Gastrocnemius medialis (tissue), 4 donors: ENCODE results near the gene GPR82. TPM values are rescaled to one million over a fixed set of nuclear protein-coding genes. Genes with fewer than 3 reads are reported as not detected.

Experiments
- ATAC-seq, 2 donors: fragments of 150-250 bp; one replicate each; pipeline ENCODE4 v1.9.1; 2016
- DNase-seq, 2 donors: peaks; one replicate each; pipeline ENCODE4 v3.0.0-alpha.2; 2019
- H3K27ac ChIP-seq, 4 donors: fragments of 200-600 bp; sonication (generic); 1 replicate in 1 of 4; 2 replicates in 3 of 4; pipeline ENCODE4 v1.5.1; 2016 to 2018; ENCODE audit warnings: mild to moderate bottlenecking in 2 of 4, moderate library complexity in 1 of 4
- H3K27me3 ChIP-seq, 3 donors: fragments of 200-600 bp; sonication (generic) in 2 of 3; 1 replicate in 1 of 3; 2 replicates in 2 of 3; pipeline versions ENCODE4 v1.5.1 to v1.6.0; 2016 to 2019; ENCODE audit warnings: mild to moderate bottlenecking in 1 of 3, moderate library complexity in 1 of 3
- H3K36me3 ChIP-seq, 2 donors: fragments of 200-600 bp; sonication (generic) in 1 of 2; one replicate each; pipeline ENCODE4 v1.5.1; 2017 to 2018
- H3K4me1 ChIP-seq, 2 donors: fragments of 200-600 bp; sonication (generic) in 1 of 2; one replicate each; pipeline ENCODE4 v1.5.1; 2016 to 2017; ENCODE audit warnings: mild to moderate bottlenecking in 2 of 2
- H3K4me3 ChIP-seq, 4 donors: fragments of 200-600 bp; sonication (generic) in 3 of 4; 1 replicate in 1 of 4; 2 replicates in 3 of 4; pipeline ENCODE4 v1.5.1; 2016 to 2019; ENCODE audit warnings: mild to moderate bottlenecking in 2 of 4
- H3K9me3 ChIP-seq, 3 donors: fragments of 200-600 bp; sonication (generic) in 2 of 3; 1 replicate in 1 of 3; 2 replicates in 2 of 3; pipeline ENCODE4 v1.5.1; 2016 to 2019
- POLR2A ChIP-seq, 2 donors: fragments of 450-650 bp; IDR thresholded peaks; one replicate each; pipeline ENCODE4 v1.6.1; 2017; ENCODE audit warnings: antibody characterized with exemption in 2 of 2, mild to moderate bottlenecking in 2 of 2, moderate library complexity in 2 of 2
- in situ Hi-C, 4 donors: fragments of 200-750 bp; cut with MboI; loops; one replicate each; pipeline versions ENCODE4 v1.15.0 to v1.8.0; 2017; ENCODE audit warnings: low sequenced_read_pairs in 4 of 4
- intact Hi-C: fragments of 100-400 bp; cut with DNase I; formaldehyde crosslinking; loops from one replicate; pipeline ENCODE4 v1.15.1; 2023; ENCODE audit warnings: low total_unique reads
- total RNA-seq, 4 donors: library from RNA; depleted of rRNA; stranded (reverse); fragments of >200 nt; gene quantifications; one replicate each; pipeline versions ENCODE4 v1.1.0 to v1.2.3, GENCODE V29; 2016
- TF ChIP-seq, protein P1 (sequence below), 5 experiments: fragments of 450-650 bp in 3 of 5; fragments of 200-600 bp in 2 of 5; sonication (generic) in 2 of 5; IDR thresholded peaks in 4 of 5; conservative IDR thresholded peaks in 1 of 5; 1 replicate in 4 of 5; 2 replicates in 1 of 5; pipeline ENCODE4 v1.5.1; 2016 to 2019; ENCODE audit warnings: antibody characterized with exemption in 5 of 5, mild to moderate bottlenecking in 3 of 5, moderate library complexity in 3 of 5

GPR82 gene
- total RNA-seq, 4 donors from 2014 or later: not detected

DNA sequence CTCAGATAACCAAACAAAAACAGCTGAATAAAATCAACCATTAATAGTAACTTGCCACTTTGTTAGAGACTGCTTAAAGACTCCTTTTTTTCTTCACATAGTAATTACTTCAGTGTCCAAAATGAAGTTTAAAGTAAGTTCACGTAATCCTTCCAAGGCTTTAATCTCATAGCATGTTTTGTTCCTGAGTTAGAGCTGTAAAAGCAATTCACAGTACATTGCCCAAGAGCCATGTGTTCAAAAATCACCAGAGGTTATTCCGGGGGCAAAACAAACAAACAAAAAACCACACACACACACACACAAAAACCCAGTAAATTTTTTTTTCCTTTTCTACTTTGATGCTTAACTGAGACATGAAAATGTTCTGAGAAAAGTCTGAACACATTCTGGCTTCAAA lies 6.1 kb downstream of the GPR82 start:
- Histone ChIP-seq H3K27me3 (no peaks in the 10 kb centered on the region), H3K36me3 (no peaks in the 10 kb centered on the region), H3K9me3 (no peaks in the 10 kb centered on the region), H3K4me3 (no peak overlapping the region), H3K4me1 (no peaks in the 10 kb centered on the region), H3K27ac (no peak overlapping the region)
- ATAC-seq: no peak
- intact Hi-C loops: no loop called here
- in situ Hi-C loops: no loop called here
- no peak for DNase-seq
- TF ChIP-seq, protein P1, sequence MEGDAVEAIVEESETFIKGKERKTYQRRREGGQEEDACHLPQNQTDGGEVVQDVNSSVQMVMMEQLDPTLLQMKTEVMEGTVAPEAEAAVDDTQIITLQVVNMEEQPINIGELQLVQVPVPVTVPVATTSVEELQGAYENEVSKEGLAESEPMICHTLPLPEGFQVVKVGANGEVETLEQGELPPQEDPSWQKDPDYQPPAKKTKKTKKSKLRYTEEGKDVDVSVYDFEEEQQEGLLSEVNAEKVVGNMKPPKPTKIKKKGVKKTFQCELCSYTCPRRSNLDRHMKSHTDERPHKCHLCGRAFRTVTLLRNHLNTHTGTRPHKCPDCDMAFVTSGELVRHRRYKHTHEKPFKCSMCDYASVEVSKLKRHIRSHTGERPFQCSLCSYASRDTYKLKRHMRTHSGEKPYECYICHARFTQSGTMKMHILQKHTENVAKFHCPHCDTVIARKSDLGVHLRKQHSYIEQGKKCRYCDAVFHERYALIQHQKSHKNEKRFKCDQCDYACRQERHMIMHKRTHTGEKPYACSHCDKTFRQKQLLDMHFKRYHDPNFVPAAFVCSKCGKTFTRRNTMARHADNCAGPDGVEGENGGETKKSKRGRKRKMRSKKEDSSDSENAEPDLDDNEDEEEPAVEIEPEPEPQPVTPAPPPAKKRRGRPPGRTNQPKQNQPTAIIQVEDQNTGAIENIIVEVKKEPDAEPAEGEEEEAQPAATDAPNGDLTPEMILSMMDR (IDR thresholded peaks at IDR 0.05 in 4 of 5, conservative IDR thresholded peaks at IDR 0.05 in 1 of 5): no peak
- no peak for TF ChIP-seq POLR2A (IDR thresholded peaks at IDR 0.05)

DNA sequence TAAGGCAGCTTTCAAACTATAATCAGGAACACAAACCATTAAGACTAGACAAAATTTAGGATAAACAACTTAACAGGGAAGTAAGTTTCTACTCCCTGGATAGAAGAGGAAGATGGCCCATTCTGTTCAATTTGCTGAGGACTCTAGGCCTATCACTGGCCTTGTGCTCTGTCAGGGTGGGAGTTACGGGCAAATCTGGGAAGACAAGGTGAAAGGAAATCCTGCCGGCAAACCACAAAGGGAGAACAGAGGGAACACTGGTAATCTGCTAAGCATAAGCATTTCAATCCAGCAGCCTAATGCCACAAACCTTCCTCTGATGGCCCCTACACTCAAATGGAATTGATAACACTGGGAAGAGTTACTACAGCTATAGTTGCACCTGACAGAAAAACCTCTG lies 8.3 kb downstream of the GPR82 start:
- no peaks in the 10 kb centered on the region for H3K27me3 ChIP-seq
- intact Hi-C loops (no loop called here), in situ Hi-C loops (no loop called here)
- no peak overlapping the region for H3K27ac ChIP-seq
- no peaks in the 10 kb centered on the region for H3K4me1 ChIP-seq
- ATAC-seq: no peak
- no peaks in the 10 kb centered on the region for H3K9me3 ChIP-seq
- no peak for DNase-seq
- no peak overlapping the region for H3K4me3 ChIP-seq
- TF ChIP-seq, protein P1 (IDR thresholded peaks at IDR 0.05 in 4 of 5, conservative IDR thresholded peaks at IDR 0.05 in 1 of 5): no peak
- no peak for TF ChIP-seq POLR2A (IDR thresholded peaks at IDR 0.05)
- no peaks in the 10 kb centered on the region for H3K36me3 ChIP-seq

DNA sequence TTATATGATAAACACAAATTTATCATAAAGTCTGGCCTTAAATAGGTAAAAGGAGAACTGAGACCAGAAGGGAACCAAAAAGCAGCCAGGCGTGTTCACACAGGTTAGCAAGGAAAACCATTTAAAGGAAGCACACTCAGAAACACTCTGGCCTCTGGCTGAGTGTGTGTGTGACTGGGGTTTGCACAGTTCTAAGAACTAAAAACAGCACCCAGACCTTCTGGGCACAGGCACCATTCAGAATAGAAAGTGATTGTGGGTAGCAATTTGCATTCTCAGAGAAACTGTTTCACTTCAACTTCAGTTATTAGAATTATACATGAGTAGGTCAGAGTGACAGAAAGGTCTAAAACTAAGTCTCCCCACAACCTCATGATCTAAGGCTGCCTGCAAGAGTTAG lies 10.0 kb downstream of the GPR82 start:
- Histone ChIP-seq H3K27me3 (no peaks in the 10 kb centered on the region), H3K27ac (no peak overlapping the region), H3K4me3 (no peak overlapping the region), H3K4me1 (no peaks in the 10 kb centered on the region), H3K9me3 (no peaks in the 10 kb centered on the region), H3K36me3 (no peaks in the 10 kb centered on the region)
- intact Hi-C loops (no loop called here), in situ Hi-C loops (no loop called here)
- no peak for ATAC-seq
- TF ChIP-seq POLR2A (IDR thresholded peaks at IDR 0.05): no peak
- TF ChIP-seq, protein P1 (IDR thresholded peaks at IDR 0.05 in 4 of 5, conservative IDR thresholded peaks at IDR 0.05 in 1 of 5): no peak
- no peak for DNase-seq

DNA sequence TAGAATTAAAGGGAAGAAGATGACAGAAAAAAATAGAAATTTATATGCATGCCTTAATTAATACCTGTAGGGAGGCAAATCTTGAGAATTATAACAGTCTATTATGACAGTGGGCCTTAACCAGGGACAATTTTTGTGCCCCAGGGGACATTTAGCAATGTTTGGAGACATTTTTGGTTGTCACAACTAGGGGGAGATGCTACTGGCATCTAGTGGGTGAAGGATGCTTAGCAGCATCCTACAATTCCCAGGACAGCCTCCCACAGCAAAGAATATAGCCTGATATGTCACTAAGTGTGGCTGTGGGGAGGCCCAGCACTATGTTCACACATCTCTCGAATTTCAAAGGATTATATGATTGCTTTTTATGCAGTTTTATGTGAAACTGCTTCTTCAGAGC lies 10.5 kb downstream of the GPR82 start:
- intact Hi-C loops (no loop called here), in situ Hi-C loops (no loop called here)
- Histone ChIP-seq H3K27me3 (no peaks in the 10 kb centered on the region), H3K9me3 (no peaks in the 10 kb centered on the region), H3K4me3 (no peak overlapping the region), H3K4me1 (no peaks in the 10 kb centered on the region), H3K27ac (no peak overlapping the region), H3K36me3 (no peaks in the 10 kb centered on the region)
- DNase-seq (no peak), ATAC-seq (no peak)
- TF ChIP-seq POLR2A (IDR thresholded peaks at IDR 0.05): no peak
- TF ChIP-seq, protein P1 (IDR thresholded peaks at IDR 0.05 in 4 of 5, conservative IDR thresholded peaks at IDR 0.05 in 1 of 5): peak in 2 of 5 experiments; percentile 10 to 34

DNA sequence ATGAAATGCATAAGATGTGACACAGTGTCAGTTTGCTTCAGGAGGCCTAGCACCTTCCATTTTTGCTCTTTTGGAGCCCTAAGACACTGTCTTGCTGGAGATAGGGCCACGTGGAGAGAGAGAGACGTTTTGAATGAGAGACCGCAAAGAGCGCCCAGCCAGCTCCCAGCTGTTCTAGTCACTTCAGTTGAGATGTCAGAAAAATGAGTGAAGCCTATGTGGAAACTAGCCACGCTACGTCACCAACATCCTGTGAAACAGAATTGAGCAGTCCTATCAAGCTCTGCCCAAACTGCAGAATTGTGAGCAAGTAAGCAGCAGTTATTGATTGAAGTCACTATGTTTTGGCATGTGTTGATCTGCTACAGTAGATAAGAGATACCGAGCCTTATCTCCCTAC lies 13.1 kb downstream of the GPR82 start:
- TF ChIP-seq, protein P1 (IDR thresholded peaks at IDR 0.05 in 4 of 5, conservative IDR thresholded peaks at IDR 0.05 in 1 of 5): no peak
- no peak for TF ChIP-seq POLR2A (IDR thresholded peaks at IDR 0.05)
- H3K9me3 ChIP-seq: no peaks in the 10 kb centered on the region
- no peaks in the 10 kb centered on the region for H3K36me3 ChIP-seq
- ATAC-seq: no peak
- H3K27ac ChIP-seq: no peak overlapping the region
- in situ Hi-C loops: no loop called here
- H3K4me1 ChIP-seq: no peaks in the 10 kb centered on the region
- H3K4me3 ChIP-seq: no peak overlapping the region
- no peaks in the 10 kb centered on the region for H3K27me3 ChIP-seq
- intact Hi-C loops: no loop called here
- DNase-seq: no peak
